Activated T-helper 1 cell treated with anti-CD3 and anti-CD28 coated beads, Interleukin-12 subunit alpha, Interleukin-12 subunit beta, Interleukin-2, Interleukin-4 antibody, amounts not matched to agents 30 ng/mL and 10 ng/mL and 1 ng/mL, durations not matched to agents 14 hours and 24 hours and 36 hours (primary cell): ENCODE measurements around the gene SCARF2. TPM values are rescaled to one million over a fixed set of nuclear protein-coding genes. Genes with fewer than 3 reads are reported as not detected.

Experiments
- DNase-seq: peaks from one replicate; pipeline ENCODE4 v3.0.0; 2021; ENCODE audit warnings: low spot score
- H3K27ac Mint-ChIP-seq: one replicate; pipeline ENCODE4 v1.8.0; 2021; ENCODE audit warnings: mild to moderate bottlenecking, mixed read lengths
- H3K27me3 Mint-ChIP-seq: one replicate; pipeline ENCODE4 v1.8.0; 2022; ENCODE audit warnings: mild to moderate bottlenecking, moderate library complexity, mixed read lengths; ENCODE audit not compliant: insufficient read depth
- H3K36me3 Mint-ChIP-seq: one replicate; pipeline ENCODE4 v1.8.0; 2021; ENCODE audit warnings: low read depth, mixed read lengths
- H3K4me1 Mint-ChIP-seq: one replicate; pipeline ENCODE4 v1.8.0; 2021; ENCODE audit warnings: low read depth, mixed read lengths
- H3K4me3 Mint-ChIP-seq: one replicate; pipeline ENCODE4 v1.8.0; 2021; ENCODE audit warnings: mild to moderate bottlenecking, moderate library complexity, mixed read lengths
- H3K9me3 Mint-ChIP-seq: one replicate; pipeline ENCODE4 v1.8.0; 2021; ENCODE audit warnings: mixed read lengths
- intact Hi-C: fragments of 100-400 bp; cut with micrococcal nuclease; formaldehyde crosslinking; loops from one replicate; pipeline ENCODE4 v1.15.1; 2024
- total RNA-seq: library from RNA; stranded (reverse); gene quantifications from 2 replicates; pipeline ENCODE4 v1.2.3, GENCODE V29; 2022

Gene SCARF2
- total RNA-seq, 1 donor from 2014 or later = 0.41 TPM

- H3K4me3 Mint-ChIP-seq = no peak overlapping the region
- no peaks in the 10 kb centered on the region for H3K9me3 Mint-ChIP-seq
- H3K27me3 Mint-ChIP-seq = peaks cover 36% of the 10 kb centered on the region
- H3K36me3 Mint-ChIP-seq = peaks cover 1% of the 10 kb centered on the region
- intact Hi-C loops = no loop called here
- no peak overlapping the region for H3K27ac Mint-ChIP-seq
- peaks cover 6% of the 10 kb centered on the region for H3K4me1 Mint-ChIP-seq
- no peak for DNase-seq
Measured at GRCh38 chr22:20427104-20427944, 10.3 kb downstream of the SCARF2 start.

GRCh38 chr22:20426259-20426615 lies 11.4 kb downstream of the SCARF2 start:
- H3K9me3 Mint-ChIP-seq = no peaks in the 10 kb centered on the region
- H3K4me3 Mint-ChIP-seq = no peak overlapping the region
- peaks cover 1% of the 10 kb centered on the region for H3K36me3 Mint-ChIP-seq
- H3K27ac Mint-ChIP-seq = no peak overlapping the region
- intact Hi-C loops = no loop called here
- H3K27me3 Mint-ChIP-seq = peaks cover 32% of the 10 kb centered on the region
- no peak for DNase-seq
- peaks cover 6% of the 10 kb centered on the region for H3K4me1 Mint-ChIP-seq

DNA sequence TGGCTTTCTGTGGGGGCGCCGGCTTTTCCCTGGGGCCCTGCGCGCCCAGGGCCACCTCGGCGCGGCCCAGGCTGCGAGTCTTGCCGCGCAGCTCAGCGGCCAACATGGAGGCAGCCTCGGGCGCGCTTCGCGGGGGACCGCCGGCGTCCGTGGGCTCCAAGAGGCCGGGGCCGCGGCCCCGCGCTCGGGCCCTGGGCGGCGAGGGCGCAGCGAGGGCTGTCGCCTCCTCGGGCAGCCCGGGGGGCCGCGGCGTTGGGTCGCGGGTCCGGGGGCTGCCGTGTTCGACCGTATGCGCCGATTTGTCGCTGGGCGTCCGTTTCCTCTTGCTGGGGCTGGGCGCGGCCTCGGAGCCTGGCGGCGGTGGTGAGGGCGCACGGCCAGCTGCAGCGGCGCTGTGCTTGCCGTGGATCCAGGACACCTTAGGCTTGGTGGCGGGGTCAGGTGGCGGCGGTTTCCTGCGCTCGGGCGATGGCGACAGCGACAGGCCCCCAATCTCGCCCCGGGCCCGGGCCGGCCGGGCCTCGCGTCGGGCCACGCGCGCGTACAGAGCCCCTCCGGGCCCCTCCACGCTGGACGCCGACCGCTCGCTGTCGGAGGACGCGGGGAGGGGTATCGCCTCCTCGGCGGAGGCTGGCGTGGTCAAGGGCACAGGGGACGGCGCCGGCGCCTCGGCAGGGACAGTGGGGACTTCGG lies 11.9 kb downstream of the SCARF2 start:
- Mint-ChIP-seq H3K27ac (no peak overlapping the region), H3K9me3 (no peaks in the 10 kb centered on the region), H3K4me1 (peaks cover 6% of the 10 kb centered on the region), H3K36me3 (peaks cover 1% of the 10 kb centered on the region), H3K4me3 (no peak overlapping the region), H3K27me3 (peaks cover 32% of the 10 kb centered on the region)
- intact Hi-C loops = no loop called here
- no peak for DNase-seq

- Mint-ChIP-seq H3K27ac (no peak overlapping the region), H3K4me3 (peak overlapping the region; percentile 51), H3K4me1 (peaks cover 6% of the 10 kb centered on the region), H3K9me3 (no peaks in the 10 kb centered on the region), H3K27me3 (peaks cover 28% of the 10 kb centered on the region), H3K36me3 (peaks cover 1% of the 10 kb centered on the region)
- no peak for DNase-seq
- intact Hi-C loops = no loop called here
Measured at GRCh38 chr22:20424932-20425565, 12.6 kb downstream of the SCARF2 start.

DNA sequence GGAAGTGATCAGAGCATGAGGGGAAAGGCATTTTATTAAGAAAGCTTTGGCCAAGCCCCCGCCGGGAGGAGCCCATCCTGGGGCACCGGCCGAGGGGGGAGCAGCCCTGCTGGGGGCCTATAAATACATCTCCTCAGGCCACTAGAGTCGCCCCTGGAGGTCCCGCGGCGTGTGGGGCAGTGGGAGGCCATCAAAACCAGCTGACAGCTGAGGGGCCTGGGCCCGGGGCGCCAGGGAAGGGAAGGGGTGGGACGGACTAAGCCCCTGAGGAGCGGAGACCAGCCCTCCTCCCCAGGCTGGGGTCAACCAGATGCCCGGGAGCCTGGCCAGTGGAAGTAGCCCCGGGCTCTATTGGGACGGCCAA lies 13.1 kb downstream of the SCARF2 start:
- intact Hi-C loops = no loop called here
- Mint-ChIP-seq H3K4me3 (no peak overlapping the region), H3K4me1 (peaks cover 6% of the 10 kb centered on the region), H3K36me3 (peaks cover 1% of the 10 kb centered on the region), H3K27me3 (peaks cover 29% of the 10 kb centered on the region), H3K27ac (no peak overlapping the region), H3K9me3 (no peaks in the 10 kb centered on the region)
- DNase-seq = no peak

- Mint-ChIP-seq H3K27ac (no peak overlapping the region), H3K4me1 (peaks cover 3% of the 10 kb centered on the region), H3K27me3 (peaks cover 30% of the 10 kb centered on the region), H3K4me3 (no peak overlapping the region), H3K9me3 (no peaks in the 10 kb centered on the region), H3K36me3 (peaks cover 1% of the 10 kb centered on the region)
- no peak for DNase-seq
- intact Hi-C loops = no loop called here
Measured at GRCh38 chr22:20423906-20424551, 13.6 kb downstream of the SCARF2 start.

- H3K27ac Mint-ChIP-seq = no peak overlapping the region
- no peak overlapping the region for H3K4me3 Mint-ChIP-seq
- intact Hi-C loops = no loop called here
Measured at GRCh38 chr22:20423008-20423905, 14.4 kb downstream of the SCARF2 start.

DNA sequence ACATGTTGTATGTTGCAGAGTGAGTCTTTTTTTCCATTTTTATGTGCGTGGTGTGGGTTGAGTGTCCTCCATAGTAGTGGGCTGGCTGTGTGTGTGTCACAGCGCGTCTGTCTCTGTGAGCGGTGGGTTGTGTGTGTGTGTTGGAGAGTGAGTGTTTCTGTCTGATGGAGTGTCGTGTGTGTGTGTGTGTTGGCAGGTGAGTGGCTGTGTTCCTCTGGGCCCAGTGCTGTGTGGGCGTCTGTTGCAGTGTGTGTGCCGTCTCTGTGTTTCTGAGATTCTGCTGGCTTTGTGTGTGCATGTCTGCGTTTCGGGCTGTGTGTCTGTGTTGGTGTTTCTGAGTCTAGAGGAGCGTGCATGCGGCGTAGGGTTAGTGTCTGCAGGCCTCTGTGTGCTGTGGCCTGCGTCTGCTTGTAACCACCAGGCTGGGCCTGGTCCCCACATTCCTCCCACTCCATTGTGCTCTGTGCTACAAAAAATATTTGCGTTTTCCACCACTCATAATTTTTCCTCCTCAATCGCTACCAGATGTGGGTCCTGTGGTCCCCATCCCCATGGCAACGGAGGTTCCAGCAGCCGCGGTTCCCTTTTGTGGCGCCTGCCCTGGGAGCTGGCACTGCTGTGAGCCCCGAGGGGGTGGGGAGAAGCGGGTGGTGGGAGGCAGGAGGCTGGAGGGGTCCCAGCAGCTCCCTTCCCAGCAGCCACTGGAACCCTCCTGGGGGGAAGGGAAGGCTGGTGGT lies 15.2 kb downstream of the SCARF2 start:
- intact Hi-C loops = no loop called here
- H3K27ac Mint-ChIP-seq = no peak overlapping the region
- H3K4me3 Mint-ChIP-seq = no peak overlapping the region
- no peaks in the 10 kb centered on the region for H3K9me3 Mint-ChIP-seq
- H3K4me1 Mint-ChIP-seq = no peaks in the 10 kb centered on the region
- H3K36me3 Mint-ChIP-seq = no peaks in the 10 kb centered on the region
- peaks cover 20% of the 10 kb centered on the region for H3K27me3 Mint-ChIP-seq
- no peak for DNase-seq

More at GRCh38 chr22:20423008-20423905, 14.4 kb downstream of the SCARF2 start:
- peaks cover 25% of the 10 kb centered on the region for H3K27me3 Mint-ChIP-seq
- H3K36me3 Mint-ChIP-seq = peaks cover 1% of the 10 kb centered on the region
- no peaks in the 10 kb centered on the region for H3K4me1 Mint-ChIP-seq
- DNase-seq = no peak
- no peaks in the 10 kb centered on the region for H3K9me3 Mint-ChIP-seq

DNA sequence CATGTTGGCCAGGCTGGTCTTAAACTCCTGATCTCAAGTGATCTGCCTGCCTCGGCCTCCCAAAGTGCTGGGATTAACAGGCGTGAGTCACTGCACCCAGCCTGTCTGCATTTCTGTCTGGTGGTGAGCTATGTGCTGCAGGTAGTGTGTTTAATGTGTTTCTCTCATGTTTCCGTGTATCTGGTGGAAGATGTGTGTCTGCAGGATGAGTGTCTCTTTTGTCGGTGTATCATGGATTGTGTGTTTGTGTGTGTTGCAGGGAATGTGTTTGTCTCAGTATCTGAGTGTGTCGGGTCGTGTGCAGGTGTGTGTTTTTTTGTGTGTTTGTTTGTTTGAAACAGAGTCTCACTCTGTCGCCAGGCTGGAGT lies 16.1 kb downstream of the SCARF2 start:
- no peaks in the 10 kb centered on the region for H3K4me1 Mint-ChIP-seq
- H3K27me3 Mint-ChIP-seq = peaks cover 11% of the 10 kb centered on the region
- H3K4me3 Mint-ChIP-seq = no peak overlapping the region
- no peak overlapping the region for H3K27ac Mint-ChIP-seq
- DNase-seq = no peak
- H3K9me3 Mint-ChIP-seq = no peaks in the 10 kb centered on the region
- intact Hi-C loops = no loop called here
- no peaks in the 10 kb centered on the region for H3K36me3 Mint-ChIP-seq

GRCh38 chr22:20420157-20420842 lies 17.3 kb downstream of the SCARF2 start:
- no peaks in the 10 kb centered on the region for H3K9me3 Mint-ChIP-seq
- intact Hi-C loops = no loop called here
- H3K27ac Mint-ChIP-seq = no peak overlapping the region
- H3K36me3 Mint-ChIP-seq = no peaks in the 10 kb centered on the region
- DNase-seq = no peak
- no peaks in the 10 kb centered on the region for H3K4me1 Mint-ChIP-seq
- H3K27me3 Mint-ChIP-seq = peaks cover 10% of the 10 kb centered on the region
- H3K4me3 Mint-ChIP-seq = no peak overlapping the region

DNA sequence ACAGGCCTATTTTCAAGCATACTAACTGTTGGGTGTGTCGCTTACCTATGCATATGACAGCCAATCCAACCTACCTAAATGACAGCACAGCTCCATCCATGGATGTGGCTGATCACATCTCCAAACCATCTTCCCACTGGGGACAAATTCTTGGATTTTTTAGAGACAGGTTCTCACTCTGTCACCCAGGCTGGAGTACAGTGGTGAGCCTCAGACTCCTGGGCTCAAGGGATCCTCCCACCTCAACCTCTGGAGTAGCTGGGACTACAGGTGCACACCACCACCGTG lies 18.0 kb downstream of the SCARF2 start:
- Mint-ChIP-seq H3K36me3 (no peaks in the 10 kb centered on the region), H3K9me3 (no peaks in the 10 kb centered on the region), H3K4me1 (no peaks in the 10 kb centered on the region), H3K4me3 (no peak overlapping the region), H3K27ac (no peak overlapping the region), H3K27me3 (peaks cover 12% of the 10 kb centered on the region)
- DNase-seq = no peak
- intact Hi-C loops = loop anchor here (2.0 kb wide), 5 partner anchors 77 to 321 kb away; no protein-coding TSS in a partner anchor
